IMR-90 (cell line): ENCODE measurements around the gene RAB40C. TPM values are rescaled to one million over a fixed set of nuclear protein-coding genes. Genes with fewer than 3 reads are reported as not detected.

Experiments
- ATAC-seq: fragments of 200-7000 bp; cut with Tn5 transposase; 2 replicates; pipeline ENCODE4 v1.9.1; 2020; ENCODE audit warnings: low read depth, mild to moderate bottlenecking, moderate library complexity
- BruUV-seq: library from RNA; stranded (reverse); fragments of 400-500 nt; replicated peaks from 2 replicates; lab custom pipeline; 2021; lab: Mats Ljungman, UMichigan
- CTCF ChIA-PET: fragments of 300-600 bp; formaldehyde crosslinking; extraction: SDS; loops from one replicate; lab custom pipeline; 2021; ENCODE audit warnings: antibody characterized with exemption; lab: Yijun Ruan, JAX
- POLR2A ChIA-PET: fragments of 300-600 bp; sonication (Branson Sonifier 250); formaldehyde crosslinking; loops from one replicate; lab custom pipeline; 2022; ENCODE audit warnings: antibody characterized with exemption; ENCODE audit not compliant: unreplicated experiment; lab: Charles Lee
- DNase-seq: peaks from one replicate; pipeline ENCODE4 v3.0.0; 2013
- H2AFZ ChIP-seq: replicated peaks from 2 replicates; pipeline ENCODE3; 2013; ENCODE audit warnings: low read length, mild to moderate bottlenecking; ENCODE audit not compliant: poor library complexity
- H2AK5ac ChIP-seq: 2 replicates; pipeline ENCODE4 v1.6.1; 2013; ENCODE audit warnings: low read depth, low read length, inconsistent platforms
- H2AK9ac ChIP-seq: replicated peaks from 2 replicates; pipeline ENCODE3; 2013; ENCODE audit warnings: mild to moderate bottlenecking, low read depth, low read length, moderate library complexity; ENCODE audit not compliant: poor library complexity
- H2BK120ac ChIP-seq: 2 replicates; pipeline ENCODE4 v1.6.1; 2013; ENCODE audit warnings: low read depth, low read length, inconsistent platforms
- H2BK15ac ChIP-seq: 3 replicates; pipeline ENCODE4 v1.6.1; 2013; ENCODE audit warnings: low read depth, low read length, inconsistent platforms
- H2BK20ac ChIP-seq: 2 replicates; pipeline ENCODE4 v1.6.1; 2013; ENCODE audit warnings: low read depth, mild to moderate bottlenecking, inconsistent platforms, low read length, moderate library complexity
- H2BK5ac ChIP-seq: 2 replicates; pipeline ENCODE4 v1.6.1; 2013; ENCODE audit warnings: mild to moderate bottlenecking, low read depth, low read length, inconsistent platforms; ENCODE audit not compliant: poor library complexity, severe bottlenecking
- H3K14ac ChIP-seq: replicated peaks from 2 replicates; pipeline ENCODE4 v1.6.1; 2013; ENCODE audit warnings: low read depth, low read length, inconsistent platforms
- H3K18ac ChIP-seq: 2 replicates; pipeline ENCODE4 v1.6.1; 2013; ENCODE audit warnings: low read depth, low read length, control low read depth
- H3K23ac ChIP-seq: 2 replicates; pipeline ENCODE4 v1.6.1; 2013; ENCODE audit warnings: low read depth, low read length, inconsistent platforms
- H3K27ac ChIP-seq: 2 replicates; pipeline ENCODE4 v1.5.1; 2013; ENCODE audit warnings: mild to moderate bottlenecking, control low read depth, low read length; ENCODE audit not compliant: insufficient read depth
- H3K27me3 ChIP-seq: 2 replicates; pipeline ENCODE4 v1.6.1; 2013; ENCODE audit warnings: low read length; ENCODE audit not compliant: control insufficient read depth, insufficient read depth
- H3K36me3 ChIP-seq: 2 replicates; pipeline ENCODE4 v1.6.1; 2013; ENCODE audit warnings: low read length, mixed read lengths; ENCODE audit not compliant: control insufficient read depth, insufficient read depth
- H3K4ac ChIP-seq: 2 replicates; pipeline ENCODE4 v1.6.1; 2013; ENCODE audit warnings: low read depth, low read length, inconsistent platforms
- H3K4me1 ChIP-seq: 2 replicates; pipeline ENCODE4 v1.6.1; 2013; ENCODE audit warnings: low read length, mixed read lengths; ENCODE audit not compliant: control insufficient read depth, insufficient read depth
- H3K4me2 ChIP-seq: 2 replicates; pipeline ENCODE4 v1.6.1; 2013; ENCODE audit warnings: low read depth, mild to moderate bottlenecking, control low read depth, low read length, moderate library complexity
- H3K4me3 ChIP-seq: 2 replicates; pipeline ENCODE4 v1.5.1; 2013; ENCODE audit warnings: low read depth, mild to moderate bottlenecking, control low read depth, low read length, moderate library complexity; ENCODE audit not compliant: insufficient read depth
- H3K56ac ChIP-seq: 2 replicates; pipeline ENCODE4 v1.6.1; 2013; ENCODE audit warnings: low read length, inconsistent platforms; ENCODE audit not compliant: insufficient read depth; ENCODE audit errors: extremely low read depth
- H3K79me1 ChIP-seq, 2 experiments: 2 replicates each; pipeline ENCODE4 v1.6.1; 2013; ENCODE audit warnings: low read length in 2 of 2, inconsistent platforms in 1 of 2, low read depth in 1 of 2
- H3K9ac ChIP-seq: 2 replicates; pipeline ENCODE4 v1.6.1; 2013; ENCODE audit warnings: low read depth, low read length, control low read depth
- H3K9me1 ChIP-seq: 2 replicates; pipeline ENCODE4 v1.6.1; 2013; ENCODE audit warnings: low read length, inconsistent platforms; ENCODE audit not compliant: insufficient read depth
- H3K9me3 ChIP-seq: 2 replicates; pipeline ENCODE4 v1.6.1; 2013; ENCODE audit warnings: low read length; ENCODE audit not compliant: control insufficient read depth, insufficient read depth
- H4K20me1 ChIP-seq: 2 replicates; pipeline ENCODE4 v1.6.1; 2013; ENCODE audit warnings: low read length, inconsistent platforms; ENCODE audit not compliant: insufficient read depth
- H4K5ac ChIP-seq: 2 replicates; pipeline ENCODE4 v1.6.1; 2013; ENCODE audit warnings: mild to moderate bottlenecking, low read depth, low read length, control low read depth
- H4K8ac ChIP-seq, 2 experiments: 2 replicates each; pipeline ENCODE4 v1.6.1; 2013; ENCODE audit warnings: low read depth in 2 of 2, low read length in 2 of 2, control low read depth in 1 of 2, inconsistent platforms in 1 of 2
- H4K91ac ChIP-seq: 2 replicates; pipeline ENCODE4 v1.6.1; 2013; ENCODE audit warnings: low read depth, low read length, inconsistent platforms; ENCODE audit not compliant: insufficient read depth
- BHLHE40 ChIP-seq: fragments of 150-350 bp; IDR thresholded peaks from 2 replicates; pipeline ENCODE4 v1.6.1; 2016; ENCODE audit warnings: mild to moderate bottlenecking, low read depth, low read length
- CEBPB ChIP-seq: IDR thresholded peaks from 2 replicates; pipeline ENCODE4 v1.6.1; 2012; ENCODE audit warnings: low read depth, low read length, improper control_type of control experiment
- CHD1 ChIP-seq: IDR thresholded peaks from 2 replicates; pipeline ENCODE4 v1.6.1; 2012; ENCODE audit warnings: low read depth, low read length, improper control_type of control experiment
- CTCF ChIP-seq: conservative IDR thresholded peaks from 2 replicates; pipeline ENCODE4 v1.5.1; 2012; ENCODE audit warnings: mild to moderate bottlenecking, low read depth, low read length, improper control_type of control experiment
- ELK1 ChIP-seq: fragments of 150-350 bp; IDR thresholded peaks from 2 replicates; pipeline ENCODE4 v1.6.1; 2016; ENCODE audit warnings: low read depth, mild to moderate bottlenecking, low read length, moderate library complexity, borderline replicate concordance
- MAZ ChIP-seq: IDR thresholded peaks from 2 replicates; pipeline ENCODE4 v1.6.1; 2012; ENCODE audit warnings: low read depth, mild to moderate bottlenecking, low read length, improper control_type of control experiment, moderate library complexity, borderline replicate concordance
- MXI1 ChIP-seq: IDR thresholded peaks from 2 replicates; pipeline ENCODE4 v1.6.1; 2012; ENCODE audit warnings: low read depth, mild to moderate bottlenecking, low read length, moderate library complexity, borderline replicate concordance
- NFE2L2 ChIP-seq: fragments of 150-350 bp; IDR thresholded peaks from 2 replicates; pipeline ENCODE4 v1.6.1; 2016; ENCODE audit warnings: low read depth, mild to moderate bottlenecking, low read length
- POLR2A ChIP-seq: IDR thresholded peaks from 2 replicates; pipeline ENCODE4 v1.6.1; 2012; ENCODE audit warnings: mild to moderate bottlenecking, low read depth, low read length
- RAD21 ChIP-seq: IDR thresholded peaks from 2 replicates; pipeline ENCODE4 v1.6.1; 2012; ENCODE audit warnings: low read length, improper control_type of control experiment
- RCOR1 ChIP-seq: IDR thresholded peaks from 2 replicates; pipeline ENCODE4 v1.6.1; 2012; ENCODE audit warnings: mild to moderate bottlenecking, low read length, improper control_type of control experiment; ENCODE audit not compliant: insufficient replicate concordance
- RFX5 ChIP-seq: IDR thresholded peaks from 2 replicates; pipeline ENCODE4 v1.8.0; 2012; ENCODE audit warnings: low read depth, mild to moderate bottlenecking, low read length, moderate library complexity
- SMC3 ChIP-seq: fragments of 150-350 bp; IDR thresholded peaks from 2 replicates; pipeline ENCODE4 v1.6.1; 2016; ENCODE audit warnings: low read depth, mild to moderate bottlenecking, antibody characterized with exemption, low read length, moderate library complexity
- USF2 ChIP-seq: fragments of 150-350 bp; IDR thresholded peaks from 2 replicates; pipeline ENCODE4 v1.6.1; 2017; ENCODE audit warnings: mild to moderate bottlenecking, antibody characterized with exemption, low read length, low read depth
- WGBS, 2 experiments: methylation state at CpG; one replicate each; pipeline versions ENCODE4 v1.1.5 to v1.1.7; 2013; ENCODE audit warnings: missing lambda C conversion rate in 2 of 2; ENCODE audit not compliant: insufficient read length in 1 of 2; ENCODE audit errors: extremely low coverage in 2 of 2; 5-methylcytosine and 5-hydroxymethylcytosine counted together
- dilution Hi-C: fragments of 300-500 bp; cut with HindIII; formaldehyde crosslinking; loops from one replicate; pipeline ENCODE4 v1.14.3; 2018; ENCODE audit warnings: low sequenced_read_pairs; ENCODE audit not compliant: unreplicated experiment
- in situ Hi-C: fragments of 300-500 bp; cut with MboI; formaldehyde crosslinking; loops from 3 replicates; pipeline ENCODE4 v1.14.3; 2019; ENCODE audit warnings: low sequenced_read_pairs, inconsistent platforms, mixed read lengths
- intact Hi-C: fragments of 100-400 bp; cut with micrococcal nuclease; formaldehyde crosslinking; loops from 2 replicates; pipeline ENCODE4 v1.10.0; 2022
- polyA plus RNA-seq, 3 experiments: library from polyadenylated mRNA; depleted of rRNA; stranded (reverse); fragments of >200 nt; gene quantifications; 2 replicates each; pipeline ENCODE4 v1.2.3, GENCODE V29; 2012; ENCODE audit warnings: low replicate concordance in 1 of 3
- total RNA-seq: library from RNA; depleted of rRNA; stranded (reverse); fragments of >200 nt; gene quantifications from 2 replicates; pipeline ENCODE4 v1.2.3, GENCODE V29; 2012

RAB40C gene
- total and polyA plus RNA-seq, 2 of the 4 experiments (the other 2 are of a cell fraction), result 6.8 to 13.7 TPM

GRCh38 chr16:609984-610383, 20.1 kb downstream of the RAB40C start:
- Histone ChIP-seq H4K91ac (no peak overlapping the region), H2AK9ac (no peak overlapping the region), H3K14ac (no peak overlapping the region), H4K20me1 (peaks cover 22% of the 10 kb centered on the region), H3K36me3 (peaks cover 5% of the 10 kb centered on the region; the same call in 1 of the 2 replicates), H2BK15ac (no peak overlapping the region), H3K4ac (no peak overlapping the region), H3K27me3 (no peaks in the 10 kb centered on the region), H3K4me3 (no peak overlapping the region), H3K9me1 (peaks cover 4% of the 10 kb centered on the region; the same call in 1 of the 2 replicates), H3K27ac (no peak overlapping the region), H4K8ac (no peak overlapping the region), H3K56ac (no peak overlapping the region), H3K9ac (no peak overlapping the region), H2BK5ac (no peak overlapping the region), H2BK120ac (no peak overlapping the region), H4K5ac (no peak overlapping the region), H3K4me2 (no peak overlapping the region), H3K18ac (no peak overlapping the region), H3K23ac (no peak overlapping the region), H2AK5ac (no peak overlapping the region), H3K4me1 (no peaks in the 10 kb centered on the region), H3K9me3 (no peaks in the 10 kb centered on the region; the same call in 1 of the 2 replicates), H2BK20ac (no peak overlapping the region), H3K79me1 (peaks cover 16 to 40% of the 10 kb centered on the region in 2 experiments), H2AFZ (no peak overlapping the region)
- ChIA-PET POLR2A (no interaction called here), CTCF (no interaction called here)
- in situ Hi-C loops (no loop called here), dilution Hi-C loops (no loop called here), intact Hi-C loops (no loop called here)
- no peak for DNase-seq
- no peak for TF ChIP-seq POLR2A
- TF ChIP-seq CHD1, result no peak
- TF ChIP-seq MXI1, result no peak
- TF ChIP-seq CEBPB, result no peak
- TF ChIP-seq ELK1, result no peak
- TF ChIP-seq USF2, result no peak
- TF ChIP-seq BHLHE40, result no peak
- no peak for TF ChIP-seq CTCF
- TF ChIP-seq SMC3, result no peak
- no peak for TF ChIP-seq RCOR1
- no peak for TF ChIP-seq NFE2L2
- TF ChIP-seq MAZ, result no peak
- TF ChIP-seq RFX5, result no peak
- no peak for TF ChIP-seq RAD21
- ATAC-seq, result no peak
- BruUV-seq, result no TSS peak
- 96% methylated on average over 10 of the region's 14 CpGs; no CpG with 5 or more reads in 1 of the 2 experiments for WGBS, 2 experiments
